Parathyroid adenoma (tissue), 2 donors: Measurements from ENCODE around the gene DAPP1.

Experiments
- H2AFZ ChIP-seq: fragments of 300-600 bp; sonication (generic); one replicate; pipeline ENCODE4 v1.7.0; 2017; ENCODE audit warnings: antibody characterized with exemption, mild to moderate bottlenecking
- H3K27ac ChIP-seq: fragments of 300-600 bp; sonication (generic); one replicate; pipeline ENCODE4 v1.7.0; 2017
- H3K27me3 ChIP-seq: fragments of 300-600 bp; sonication (generic); one replicate; pipeline ENCODE4 v1.7.0; 2017; ENCODE audit warnings: low read length; ENCODE audit not compliant: control insufficient read depth, insufficient read depth
- H3K36me3 ChIP-seq: fragments of 300-600 bp; sonication (generic); one replicate; pipeline ENCODE4 v1.7.0; 2017; ENCODE audit warnings: low read length; ENCODE audit not compliant: control insufficient read depth, insufficient read depth
- H3K4me1 ChIP-seq: fragments of 300-600 bp; sonication (generic); one replicate; pipeline ENCODE4 v1.7.0; 2017; ENCODE audit warnings: control low read depth
- H3K4me2 ChIP-seq: fragments of 300-600 bp; sonication (generic); one replicate; pipeline ENCODE4 v1.7.0; 2017; ENCODE audit warnings: low read length
- H3K4me3 ChIP-seq: fragments of 300-600 bp; sonication (generic); one replicate; pipeline ENCODE4 v1.7.0; 2017; ENCODE audit warnings: low read depth, low read length
- H3K79me2 ChIP-seq: fragments of 300-600 bp; sonication (generic); one replicate; pipeline ENCODE4 v1.7.0; 2017; ENCODE audit warnings: control low read depth
- H3K9ac ChIP-seq: fragments of 300-600 bp; sonication (generic); one replicate; pipeline ENCODE4 v1.7.0; 2017; ENCODE audit warnings: mild to moderate bottlenecking
- H3K9me3 ChIP-seq: fragments of 300-600 bp; sonication (generic); one replicate; pipeline ENCODE4 v1.7.0; 2017; ENCODE audit warnings: low read length; ENCODE audit not compliant: control insufficient read depth
- CTCF ChIP-seq: fragments of 300-600 bp; sonication (generic); IDR thresholded peaks from one replicate; pipeline ENCODE4 v1.7.0; 2017; ENCODE audit warnings: antibody characterized with exemption, mild to moderate bottlenecking
- donor health status: primary hyperparathyroidism.

DAPP1 gene

GRCh38 chr4:99847362-99847976 is 30.8 kb downstream of the DAPP1 start:
- H3K9ac ChIP-seq, result no peak overlapping the region
- H3K4me1 ChIP-seq, result no peaks in the 10 kb centered on the region
- H2AFZ ChIP-seq, result no peak overlapping the region
- H3K27me3 ChIP-seq, result no peaks in the 10 kb centered on the region
- no peaks in the 10 kb centered on the region for H3K9me3 ChIP-seq
- H3K36me3 ChIP-seq, result no peaks in the 10 kb centered on the region
- H3K79me2 ChIP-seq, result no peaks in the 10 kb centered on the region
- H3K4me3 ChIP-seq, result no peak overlapping the region
- no peak for TF ChIP-seq CTCF
- H3K4me2 ChIP-seq, result no peak overlapping the region
- no peak overlapping the region for H3K27ac ChIP-seq

DNA sequence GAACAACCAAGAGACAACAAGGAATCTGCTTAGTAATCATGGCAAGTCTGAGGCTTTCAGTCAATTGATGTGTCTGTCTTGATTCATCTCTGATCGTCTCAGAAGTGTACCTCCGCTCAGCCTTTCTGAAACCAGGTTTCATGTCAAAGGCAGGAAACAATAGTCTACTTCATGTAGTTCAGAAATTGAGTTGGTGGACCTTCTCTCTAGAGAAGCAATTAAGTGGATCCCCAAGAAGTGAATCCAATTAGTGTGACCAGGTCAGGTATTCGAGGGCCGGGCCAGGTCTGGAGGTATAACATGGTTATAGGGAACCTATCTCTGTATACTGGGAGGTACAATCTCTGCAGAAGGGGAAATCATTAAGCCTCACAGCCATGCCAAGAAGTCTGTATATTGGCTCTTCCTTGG is 32.0 kb downstream of the DAPP1 start:
- no peak overlapping the region for H3K4me2 ChIP-seq
- H3K27me3 ChIP-seq, result no peaks in the 10 kb centered on the region
- no peaks in the 10 kb centered on the region for H3K9me3 ChIP-seq
- no peak for TF ChIP-seq CTCF
- H3K9ac ChIP-seq, result no peak overlapping the region
- no peak overlapping the region for H3K27ac ChIP-seq
- H3K4me1 ChIP-seq, result no peaks in the 10 kb centered on the region
- no peak overlapping the region for H3K4me3 ChIP-seq
- no peaks in the 10 kb centered on the region for H3K36me3 ChIP-seq
- no peak overlapping the region for H2AFZ ChIP-seq
- H3K79me2 ChIP-seq, result no peaks in the 10 kb centered on the region

- TF ChIP-seq CTCF, result no peak
- Histone ChIP-seq H2AFZ (no peak overlapping the region), H3K9ac (no peak overlapping the region), H3K79me2 (no peaks in the 10 kb centered on the region), H3K27ac (no peak overlapping the region), H3K36me3 (no peaks in the 10 kb centered on the region), H3K9me3 (no peaks in the 10 kb centered on the region), H3K27me3 (no peaks in the 10 kb centered on the region), H3K4me1 (no peaks in the 10 kb centered on the region), H3K4me2 (no peak overlapping the region), H3K4me3 (no peak overlapping the region)
These were observed 35.6 kb downstream of the DAPP1 start for GRCh38 chr4:99852199-99852749.

- no peak for TF ChIP-seq CTCF
- no peak overlapping the region for H3K9ac ChIP-seq
- no peak overlapping the region for H3K4me3 ChIP-seq
- no peak overlapping the region for H2AFZ ChIP-seq
- H3K27ac ChIP-seq, result no peak overlapping the region
- no peaks in the 10 kb centered on the region for H3K4me1 ChIP-seq
- no peaks in the 10 kb centered on the region for H3K36me3 ChIP-seq
- no peaks in the 10 kb centered on the region for H3K9me3 ChIP-seq
- H3K27me3 ChIP-seq, result no peaks in the 10 kb centered on the region
- no peaks in the 10 kb centered on the region for H3K79me2 ChIP-seq
- no peak overlapping the region for H3K4me2 ChIP-seq
These were observed 36.6 kb downstream of the DAPP1 start for GRCh38 chr4:99853190-99853589.

GRCh38 chr4:99853999-99854398 is 37.4 kb downstream of the DAPP1 start:
- H3K4me3 ChIP-seq, result no peak overlapping the region
- no peak overlapping the region for H3K9ac ChIP-seq
- no peak overlapping the region for H3K27ac ChIP-seq
- no peaks in the 10 kb centered on the region for H3K4me1 ChIP-seq
- no peaks in the 10 kb centered on the region for H3K36me3 ChIP-seq
- no peak overlapping the region for H3K4me2 ChIP-seq
- no peak for TF ChIP-seq CTCF
- no peaks in the 10 kb centered on the region for H3K27me3 ChIP-seq
- H3K9me3 ChIP-seq, result no peaks in the 10 kb centered on the region
- no peaks in the 10 kb centered on the region for H3K79me2 ChIP-seq
- H2AFZ ChIP-seq, result no peak overlapping the region
